ENCODE results near the gene VAC14.

- no peak for TF ChIP-seq YY1 (IDR thresholded peaks at IDR 0.05; ENCODE audit: low read depth)
- TF ChIP-seq RAD21 (IDR thresholded peaks at IDR 0.05; ENCODE audit: low read depth), result no peak
- peak; percentile 60 for TF ChIP-seq TEAD4 (IDR thresholded peaks at IDR 0.05)
- no peak for TF ChIP-seq CEBPB (IDR thresholded peaks at IDR 0.05)
- TF ChIP-seq TAF1 (IDR thresholded peaks at IDR 0.05; ENCODE audit: low read depth), result no peak
- no peak for TF ChIP-seq CREB1 (IDR thresholded peaks at IDR 0.05; ENCODE audit: low read depth)
- TF ChIP-seq ZBTB7A (IDR thresholded peaks at IDR 0.05; ENCODE audit: low read depth), result 0 out of 2 replicates have a peak, but pooled peaks have one; percentile 45
- no peak for TF ChIP-seq EP300 (IDR thresholded peaks at IDR 0.05; ENCODE audit: borderline replicate concordance)
Measured at GRCh38 chr16:70703041-70703834, 97.7 kb downstream of the VAC14 start.
